ENCODE results near the gene ABCC9.

Gene ABCC9

GRCh38 chr12:21975293-21975692 is 34.1 kb upstream of the ABCC9 start:
- DNase-seq (ENCODE audit: low read depth, low spot score) = no peak
- H3K27ac ChIP-seq = no peak overlapping the region
- H3K36me3 ChIP-seq (ENCODE audit: insufficient read depth, low read length) = no peaks in the 10 kb centered on the region
- TF ChIP-seq FOXP2 (optimal IDR thresholded peaks at IDR 0.05; ENCODE audit: control extremely low read depth, extremely low read length, insufficient read depth) (no peak), EZH2 (IDR thresholded peaks at IDR 0.05) (no peak), POLR2AphosphoS5 (IDR thresholded peaks at IDR 0.05; ENCODE audit: borderline replicate concordance, low read depth, low read length) (no peak)
- no peak overlapping the region for H3K9ac ChIP-seq (ENCODE audit: insufficient read length)
- H3K9me3 ChIP-seq (ENCODE audit: low read depth, low read length) = no peaks in the 10 kb centered on the region
- no peak overlapping the region for H3K4me3 ChIP-seq

- H3K27ac ChIP-seq = no peak overlapping the region
- H3K36me3 ChIP-seq (ENCODE audit: insufficient read depth, low read length) = no peaks in the 10 kb centered on the region
- no peaks in the 10 kb centered on the region for H3K9me3 ChIP-seq (ENCODE audit: low read depth, low read length)
- no peak for DNase-seq (ENCODE audit: low read depth, low spot score)
- no peak overlapping the region for H3K9ac ChIP-seq (ENCODE audit: insufficient read length)
- TF ChIP-seq EZH2 (IDR thresholded peaks at IDR 0.05) = no peak
- TF ChIP-seq POLR2AphosphoS5 (IDR thresholded peaks at IDR 0.05; ENCODE audit: borderline replicate concordance, low read depth, low read length) = no peak
- no peak for TF ChIP-seq FOXP2 (optimal IDR thresholded peaks at IDR 0.05; ENCODE audit: control extremely low read depth, extremely low read length, insufficient read depth)
- H3K4me3 ChIP-seq = no peak overlapping the region
These were observed 32.0 kb upstream of the ABCC9 start for GRCh38 chr12:21973221-21973620.

GRCh38 chr12:21972055-21972454 is 30.8 kb upstream of the ABCC9 start:
- no peak for TF ChIP-seq EZH2 (IDR thresholded peaks at IDR 0.05)
- no peak for TF ChIP-seq FOXP2 (optimal IDR thresholded peaks at IDR 0.05; ENCODE audit: control extremely low read depth, extremely low read length, insufficient read depth)
- TF ChIP-seq POLR2AphosphoS5 (IDR thresholded peaks at IDR 0.05; ENCODE audit: borderline replicate concordance, low read depth, low read length) = no peak
- DNase-seq (ENCODE audit: low read depth, low spot score) = no peak
- Histone ChIP-seq H3K36me3 (ENCODE audit: insufficient read depth, low read length) (no peaks in the 10 kb centered on the region), H3K4me3 (no peak overlapping the region), H3K27ac (no peak overlapping the region), H3K9ac (ENCODE audit: insufficient read length) (no peak overlapping the region), H3K9me3 (ENCODE audit: low read depth, low read length) (no peaks in the 10 kb centered on the region)

DNA sequence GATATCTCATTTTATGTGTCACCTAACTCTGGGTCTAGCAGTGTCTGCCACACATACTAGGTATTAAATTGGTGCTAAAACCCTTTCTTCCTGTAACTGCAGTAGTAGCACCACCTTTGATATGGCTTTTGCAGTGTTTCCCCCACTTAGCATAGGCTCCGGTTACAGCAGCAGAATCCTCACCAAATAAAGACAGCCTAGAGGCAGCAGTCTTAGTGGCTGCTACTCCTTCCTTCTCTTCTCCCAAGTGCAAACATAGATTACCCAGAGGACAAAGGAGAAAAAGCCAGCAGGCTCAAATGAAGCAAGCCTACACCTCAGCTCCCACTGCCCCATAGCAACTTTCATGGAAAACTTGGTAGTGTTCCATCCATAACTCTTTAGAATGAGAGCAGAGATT is 30.1 kb upstream of the ABCC9 start:
- TF ChIP-seq FOXP2 (optimal IDR thresholded peaks at IDR 0.05; ENCODE audit: control extremely low read depth, extremely low read length, insufficient read depth) = no peak
- TF ChIP-seq POLR2AphosphoS5 (IDR thresholded peaks at IDR 0.05; ENCODE audit: borderline replicate concordance, low read depth, low read length) = no peak
- TF ChIP-seq EZH2 (IDR thresholded peaks at IDR 0.05) = no peak

DNA sequence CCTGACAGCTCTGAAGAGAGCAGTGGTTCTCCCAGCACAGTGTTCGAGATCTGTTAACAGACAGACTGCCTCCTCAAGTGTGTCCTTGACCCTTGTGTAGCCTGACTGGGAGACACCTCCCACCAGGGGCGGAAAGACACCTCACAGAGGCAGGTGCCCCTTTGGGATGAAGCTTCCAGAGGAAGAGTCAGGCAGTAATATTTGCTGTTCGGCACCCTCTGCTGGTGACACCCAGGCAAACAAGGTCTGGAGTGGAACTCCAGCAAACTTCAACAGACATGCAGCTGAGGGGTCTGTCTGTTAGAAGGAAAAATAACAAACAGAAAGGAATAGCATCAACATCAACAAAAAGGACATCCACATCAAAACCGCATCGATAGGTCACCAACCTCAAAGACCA is 21.6 kb upstream of the ABCC9 start:
- H3K27ac ChIP-seq = no peak overlapping the region
- no peaks in the 10 kb centered on the region for H3K9me3 ChIP-seq (ENCODE audit: low read depth, low read length)
- no peak for DNase-seq (ENCODE audit: low read depth, low spot score)
- TF ChIP-seq POLR2AphosphoS5 (IDR thresholded peaks at IDR 0.05; ENCODE audit: borderline replicate concordance, low read depth, low read length) (no peak), EZH2 (IDR thresholded peaks at IDR 0.05) (no peak), FOXP2 (optimal IDR thresholded peaks at IDR 0.05; ENCODE audit: control extremely low read depth, extremely low read length, insufficient read depth) (no peak)
- H3K4me3 ChIP-seq = no peak overlapping the region
- H3K36me3 ChIP-seq (ENCODE audit: insufficient read depth, low read length) = no peaks in the 10 kb centered on the region
- no peak overlapping the region for H3K9ac ChIP-seq (ENCODE audit: insufficient read length)

More for the DNA sequence above, 30.1 kb upstream of the ABCC9 start:
- H3K4me3 ChIP-seq = no peak overlapping the region
- no peak for DNase-seq (ENCODE audit: low read depth, low spot score)
- H3K36me3 ChIP-seq (ENCODE audit: insufficient read depth, low read length) = no peaks in the 10 kb centered on the region
- H3K9me3 ChIP-seq (ENCODE audit: low read depth, low read length) = no peaks in the 10 kb centered on the region
- no peak overlapping the region for H3K9ac ChIP-seq (ENCODE audit: insufficient read length)
- H3K27ac ChIP-seq = no peak overlapping the region

- no peak for TF ChIP-seq FOXP2 (optimal IDR thresholded peaks at IDR 0.05; ENCODE audit: control extremely low read depth, extremely low read length, insufficient read depth)
- TF ChIP-seq POLR2AphosphoS5 (IDR thresholded peaks at IDR 0.05; ENCODE audit: borderline replicate concordance, low read depth, low read length) = no peak
- no peak for TF ChIP-seq EZH2 (IDR thresholded peaks at IDR 0.05)
- H3K27ac ChIP-seq = no peak overlapping the region
- no peaks in the 10 kb centered on the region for H3K9me3 ChIP-seq (ENCODE audit: low read depth, low read length)
- H3K36me3 ChIP-seq (ENCODE audit: insufficient read depth, low read length) = no peaks in the 10 kb centered on the region
- DNase-seq (ENCODE audit: low read depth, low spot score) = no peak
- H3K4me3 ChIP-seq = no peak overlapping the region
- no peak overlapping the region for H3K9ac ChIP-seq (ENCODE audit: insufficient read length)
These were observed 21.0 kb upstream of the ABCC9 start for GRCh38 chr12:21962236-21962635.

DNA sequence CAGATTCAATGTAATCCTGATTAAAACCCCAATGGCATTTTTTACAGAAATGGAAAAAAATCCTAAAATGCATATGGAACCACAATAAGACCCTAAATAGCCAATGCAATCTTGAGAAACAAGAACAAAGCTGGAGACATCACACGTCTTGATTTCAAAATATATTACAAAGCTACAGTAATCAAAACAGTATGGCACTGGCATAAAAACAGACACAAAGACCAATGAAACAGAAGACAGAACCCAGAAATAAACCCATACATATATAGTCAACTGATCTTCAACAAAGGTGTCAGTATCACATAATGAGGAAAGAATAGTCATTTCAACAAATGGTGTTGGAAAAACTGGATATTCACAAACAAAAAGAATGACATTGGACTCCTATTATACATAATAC is 9.4 kb upstream of the ABCC9 start:
- Histone ChIP-seq H3K4me3 (no peak overlapping the region), H3K9ac (ENCODE audit: insufficient read length) (no peak overlapping the region), H3K27ac (no peak overlapping the region), H3K9me3 (ENCODE audit: low read depth, low read length) (no peaks in the 10 kb centered on the region), H3K36me3 (ENCODE audit: insufficient read depth, low read length) (no peaks in the 10 kb centered on the region)
- TF ChIP-seq POLR2AphosphoS5 (IDR thresholded peaks at IDR 0.05; ENCODE audit: borderline replicate concordance, low read depth, low read length) (no peak), FOXP2 (optimal IDR thresholded peaks at IDR 0.05; ENCODE audit: control extremely low read depth, extremely low read length, insufficient read depth) (no peak), EZH2 (IDR thresholded peaks at IDR 0.05) (no peak)
- no peak for DNase-seq (ENCODE audit: low read depth, low spot score)

DNA sequence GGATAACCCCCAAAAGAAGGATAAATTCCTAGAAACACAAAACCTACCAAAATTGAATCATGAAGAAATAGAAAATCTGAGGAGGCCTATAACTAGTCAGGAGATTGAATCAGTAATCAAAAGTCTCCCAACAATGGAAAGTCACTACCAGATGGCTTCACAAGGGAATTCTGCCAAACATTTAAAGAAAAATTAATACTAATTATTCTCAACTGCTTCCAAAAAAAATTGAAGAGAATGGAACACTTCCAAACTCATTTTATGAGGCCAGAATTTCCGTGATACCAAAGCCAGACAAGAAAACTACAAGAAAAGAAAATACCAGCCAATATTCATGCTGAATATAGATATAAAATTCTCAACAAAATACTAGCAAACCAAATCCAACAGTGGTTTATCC is 7.8 kb upstream of the ABCC9 start:
- no peak overlapping the region for H3K9ac ChIP-seq (ENCODE audit: insufficient read length)
- H3K36me3 ChIP-seq (ENCODE audit: insufficient read depth, low read length) = no peaks in the 10 kb centered on the region
- no peak overlapping the region for H3K4me3 ChIP-seq
- H3K9me3 ChIP-seq (ENCODE audit: low read depth, low read length) = no peaks in the 10 kb centered on the region
- TF ChIP-seq POLR2AphosphoS5 (IDR thresholded peaks at IDR 0.05; ENCODE audit: borderline replicate concordance, low read depth, low read length) (no peak), FOXP2 (optimal IDR thresholded peaks at IDR 0.05; ENCODE audit: control extremely low read depth, extremely low read length, insufficient read depth) (no peak)
- H3K27ac ChIP-seq = no peak overlapping the region
- DNase-seq (ENCODE audit: low read depth, low spot score) = no peak

- H3K9ac ChIP-seq (ENCODE audit: insufficient read length) = no peak overlapping the region
- no peaks in the 10 kb centered on the region for H3K9me3 ChIP-seq (ENCODE audit: low read depth, low read length)
- TF ChIP-seq EZH2 (IDR thresholded peaks at IDR 0.05) (no peak), POLR2AphosphoS5 (IDR thresholded peaks at IDR 0.05; ENCODE audit: borderline replicate concordance, low read depth, low read length) (no peak), FOXP2 (optimal IDR thresholded peaks at IDR 0.05; ENCODE audit: control extremely low read depth, extremely low read length, insufficient read depth) (no peak)
- DNase-seq (ENCODE audit: low read depth, low spot score) = no peak
- H3K36me3 ChIP-seq (ENCODE audit: insufficient read depth, low read length) = no peaks in the 10 kb centered on the region
- no peak overlapping the region for H3K4me3 ChIP-seq
- H3K27ac ChIP-seq = no peak overlapping the region
These were observed 5.8 kb upstream of the ABCC9 start for GRCh38 chr12:21946983-21947382.
